Activated naive CD4-positive, alpha-beta T cell treated with anti-CD3 and anti-CD28 coated beads, Interleukin-2, amount 10 ng/mL, durations not matched to agents 5 hours and 36 hours (primary cell): ENCODE results near the gene STX5. TPM values are rescaled to one million over a fixed set of nuclear protein-coding genes. Genes with fewer than 3 reads are reported as not detected.

Experiments used
- microRNA-seq: library from miRNA; unstranded; fragments of <30 nt; microRNA quantifications from one replicate; pipeline ENCODE4 v1.2.0, GENCODE V29; 2022; ENCODE audit warnings: borderline microRNAs expressed, borderline replicate concordance
- total RNA-seq, 2 experiments: library from RNA; stranded (reverse); gene quantifications; one replicate each; pipeline ENCODE4 v1.2.3, GENCODE V29; 2021

STX5 gene
- 10 to 100 TPM; 43.5 to 43.8 TPM for total RNA-seq

GRCh38 chr11:62831520-62832335 is at the start of gene STX5:
TSS of gene STX5 (minus strand) at chr11:62832051. CDS start at chr11:62831243, 808 bp downstream.

GRCh38 chr11:62880803-62881578 is 49.1 kb upstream of the STX5 start, which contains the start of gene SLC3A2:
TSS of gene SLC3A2 (plus strand) at chr11:62880896. CDS start at chr11:62881024, 128 bp downstream.

DNA sequence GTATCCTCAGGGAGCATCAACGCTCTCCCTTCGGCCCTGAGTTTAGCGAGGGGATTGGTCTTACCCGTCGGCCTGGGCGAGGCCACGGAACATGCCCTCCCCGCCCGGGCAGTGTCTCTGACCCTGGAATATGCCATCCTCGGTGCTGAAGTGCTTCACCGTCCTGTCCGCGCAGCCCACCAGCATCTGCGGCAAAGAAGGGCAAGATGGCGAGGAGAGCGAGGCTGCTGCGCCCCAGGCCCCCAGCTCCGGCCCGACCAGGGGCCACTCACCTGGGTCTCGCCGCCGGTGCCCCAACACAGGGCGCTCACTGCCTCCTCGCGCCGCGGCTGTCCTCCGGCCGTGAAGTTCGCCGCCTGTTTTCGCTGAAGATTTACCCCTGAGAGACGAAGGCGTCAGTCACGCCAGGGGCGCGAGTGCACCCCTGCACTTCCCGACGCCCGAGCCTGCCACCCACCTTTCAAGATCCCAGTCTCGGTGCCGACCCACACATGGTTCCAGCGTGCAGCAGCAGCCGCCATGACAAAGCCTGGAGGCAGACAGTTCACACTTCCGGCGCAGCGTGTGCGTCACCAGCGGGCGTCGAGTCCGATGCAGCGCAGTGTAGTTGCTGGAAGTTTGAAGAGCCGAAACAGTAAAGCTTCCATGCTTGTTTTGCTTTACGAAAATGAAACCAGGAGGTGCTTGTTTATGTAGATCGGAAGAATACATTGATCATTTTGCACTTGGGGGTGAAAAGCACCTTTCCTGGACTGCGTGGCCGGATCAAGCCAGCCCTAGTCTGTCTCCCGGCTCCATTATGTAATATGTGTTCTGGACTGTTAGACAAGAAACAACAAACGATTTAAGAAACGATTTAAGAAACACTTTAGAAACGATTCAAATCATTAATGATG is 7.4 kb upstream of the STX5 start, which contains the start of gene WDR74:
Gene WDR74, minus strand, starts transcription at position 541 of the 896 bp plus-strand sequence. Its CDS starts 20 bp downstream, at position 521.

DNA sequence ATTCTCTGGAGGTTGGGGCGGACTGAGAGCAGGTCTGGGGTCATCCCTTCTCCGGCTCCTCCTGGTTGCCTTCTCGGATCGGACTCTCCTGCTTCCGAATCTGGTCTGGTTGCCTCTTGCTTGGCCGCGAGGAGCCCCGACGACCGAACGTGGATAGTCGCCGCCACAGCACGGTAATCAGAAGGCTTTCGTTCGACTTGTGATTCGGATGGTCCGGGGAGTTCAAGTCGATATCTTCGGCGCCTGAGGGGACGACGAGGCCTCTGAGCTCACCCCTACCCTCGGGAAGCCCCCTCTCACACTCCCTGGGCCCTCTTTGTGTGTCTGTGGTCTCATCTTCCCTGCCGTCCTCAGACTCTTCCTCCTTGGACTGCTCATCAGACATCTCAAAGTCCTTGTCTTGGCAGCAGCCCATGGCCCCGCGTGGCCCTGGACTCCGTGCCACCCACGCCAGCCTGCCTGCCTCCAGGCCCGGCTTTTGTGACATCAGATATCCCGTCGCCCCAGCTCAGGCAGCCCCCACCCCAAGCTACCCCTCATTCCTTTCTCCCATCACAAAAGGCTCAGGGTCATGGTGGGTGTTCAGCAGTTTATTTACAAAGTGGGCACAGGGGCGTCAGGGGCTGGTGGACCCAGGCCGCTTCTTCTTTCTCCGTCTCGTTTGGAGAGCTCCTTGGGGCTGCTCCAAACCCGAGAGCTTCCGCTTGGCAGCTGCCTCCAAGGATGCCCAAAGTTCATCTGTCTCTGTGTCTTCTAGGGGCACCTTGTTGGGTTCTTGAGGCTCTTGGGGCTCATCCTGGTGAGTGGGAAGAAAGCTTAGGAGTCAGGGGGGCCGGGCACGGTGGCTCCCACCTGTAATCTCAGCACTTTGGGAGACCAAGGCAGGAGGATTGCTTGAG is 734 bp upstream of the STX5 start, which contains the start of gene TEX54:
Gene TEX54, minus strand, starts transcription at position 506 of the 899 bp plus-strand sequence.

DNA sequence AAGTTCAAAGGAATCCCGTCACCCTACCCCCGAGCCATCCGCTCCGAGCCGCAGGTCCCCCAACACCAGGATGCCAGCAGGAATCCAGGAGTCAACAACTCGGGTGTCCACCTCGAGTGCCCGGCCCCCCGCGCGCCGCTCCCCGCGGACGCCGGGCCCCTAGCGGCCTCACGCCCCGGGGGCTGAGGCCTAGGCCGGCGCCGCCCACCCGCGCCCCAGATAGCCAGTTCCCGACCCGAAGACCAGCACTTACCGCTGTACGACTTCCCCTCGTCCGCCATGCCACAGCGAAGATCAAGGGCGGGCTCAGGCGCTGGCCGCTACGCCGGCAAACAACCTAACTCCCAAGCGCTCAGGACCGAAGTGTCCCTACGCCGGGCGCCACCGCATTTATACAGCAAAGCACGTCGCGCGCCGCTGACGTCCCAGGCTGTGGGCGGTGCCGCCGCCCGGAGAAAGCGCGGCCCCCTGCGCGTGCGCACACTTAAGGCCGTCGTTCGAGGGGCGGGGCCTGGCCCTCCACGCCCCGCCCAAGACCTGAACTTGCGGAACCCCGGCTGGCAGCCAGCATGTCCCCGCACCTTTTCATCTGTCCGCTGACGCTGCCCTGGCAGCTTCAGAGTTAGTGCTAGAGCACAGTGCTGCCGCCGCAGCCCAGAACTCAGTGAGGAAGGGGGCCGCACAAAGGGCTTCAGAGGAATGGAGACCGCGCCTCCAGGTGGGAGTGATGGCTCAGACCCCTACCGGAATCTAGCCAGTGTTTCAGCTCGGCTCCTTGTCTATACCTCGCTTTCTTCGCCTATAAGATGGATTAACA is 26.6 kb downstream of the STX5 start, which contains the start of gene NXF1:
Gene NXF1, minus strand, starts transcription at position 365 of the 817 bp plus-strand sequence. Its CDS starts 84 bp downstream, at position 281.

GRCh38 chr11:62791501-62792201 is 40.2 kb downstream of the STX5 start, which contains the start of gene TMEM223:
TSS of gene TMEM223 (minus strand) at chr11:62792006. CDS start at chr11:62791994, 12 bp downstream.

GRCh38 chr11:62787005-62787759 is 44.7 kb downstream of the STX5 start, which contains the start of gene TMEM179B:
TSS of gene TMEM179B (plus strand) at chr11:62787402. CDS start at chr11:62787432, 30 bp downstream.

DNA sequence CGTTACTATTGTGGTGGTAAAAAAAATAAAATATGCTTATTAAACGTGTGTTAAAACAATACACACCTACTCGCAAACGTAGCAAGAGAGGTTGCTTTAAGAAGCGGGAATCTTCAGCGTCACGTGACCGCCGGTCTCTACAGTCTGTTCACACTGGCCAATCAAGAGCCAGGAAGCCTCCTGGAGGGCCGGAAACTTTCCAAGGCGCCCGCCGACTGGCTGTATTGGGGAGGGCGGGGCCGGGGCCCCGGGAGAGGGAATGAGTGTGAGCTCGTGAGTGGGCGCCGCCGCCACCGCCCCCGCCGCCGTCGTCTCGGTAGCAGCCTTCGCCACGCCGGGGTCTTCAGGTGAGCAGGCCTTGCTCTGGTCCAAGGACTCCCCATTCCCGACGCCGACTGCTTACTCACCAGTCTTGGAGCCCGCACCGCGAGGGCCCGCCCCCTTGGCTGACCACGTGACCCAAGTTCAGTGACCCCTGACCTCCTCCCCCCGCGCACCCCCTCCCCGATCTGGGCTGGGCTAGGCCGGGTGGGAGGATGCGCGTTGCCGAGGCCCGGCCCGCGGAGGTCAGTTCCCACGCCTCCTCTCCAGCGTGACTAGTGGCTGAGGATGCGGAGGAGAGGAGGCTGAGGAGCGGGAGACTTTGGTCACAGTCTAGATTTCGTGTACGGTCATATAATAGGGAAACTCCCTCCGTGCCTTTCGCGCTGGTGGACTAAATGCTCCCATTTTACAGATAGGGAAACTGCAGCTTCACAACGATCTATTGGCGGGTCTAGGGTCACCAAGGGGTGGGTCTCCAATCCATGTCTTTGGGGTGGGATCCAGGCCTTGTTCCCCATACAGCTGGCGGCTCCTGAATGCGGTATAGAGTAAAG is 60.5 kb downstream of the STX5 start, which contains the start of gene TAF6L:
Gene TAF6L, plus strand, starts transcription at position 253 of the 878 bp plus-strand sequence. CDS start 4,388 bp downstream, outside the sequence.

Small RNA genes within 50 kb of the gene (microRNA-seq; reads per million reads assigned to microRNA genes)
- gene MIR6514 (not detected), gene MIR6748 (not detected)

Other genes starting within 250 kb of the STX5 start
- gene TUT1, start 240.5 kb downstream of the STX5 start, total RNA-seq, result 10 to 100 TPM; 26.2 to 28.2 TPM
- 100 to 1,000 TPM; 208 to 223 TPM for gene MTA2, start 230.2 kb downstream of the STX5 start, total RNA-seq
- 100 to 1,000 TPM; 133 to 139 TPM for gene EML3, start 219.3 kb downstream of the STX5 start, total RNA-seq
- 1 to 10 TPM; 1.1 to 1.7 TPM for gene ROM1, start 218.8 kb downstream of the STX5 start, total RNA-seq
- gene B3GAT3, start 210.1 kb downstream of the STX5 start, total RNA-seq, result 10 to 100 TPM; 70.9 to 73.2 TPM
- gene GANAB, start 185.4 kb downstream of the STX5 start, total RNA-seq, result 100 to 1,000 TPM; 297 to 300 TPM
- 10 to 100 TPM; 31.4 to 32.4 TPM for gene INTS5, start 178.7 kb downstream of the STX5 start, total RNA-seq
- 10 to 100 TPM; 83.3 to 83.8 TPM for gene C11orf98, start 166.8 kb downstream of the STX5 start, total RNA-seq
- 10 to 100 TPM; 12.8 to 14.2 TPM for gene CSKMT, start 166.7 kb downstream of the STX5 start, total RNA-seq
- gene UQCC3, start 160.4 kb downstream of the STX5 start, total RNA-seq, result 1 to 10 TPM; 6.2 to 8.1 TPM
- 10 to 100 TPM; 26.5 to 28.9 TPM for gene LBHD1, start 159.8 kb downstream of the STX5 start, total RNA-seq
- 100 to 1,000 TPM; 157 to 162 TPM for gene UBXN1, start 153.0 kb downstream of the STX5 start, total RNA-seq
- gene LRRN4CL, start 142.5 kb downstream of the STX5 start, total RNA-seq, result under 1 TPM; 0.14 to 0.35 TPM
- gene BSCL2, start 124.6 kb downstream of the STX5 start, total RNA-seq, result 10 to 100 TPM; 26.6 to 33.7 TPM
- not detected for gene GNG3, start 124.4 kb downstream of the STX5 start, total RNA-seq
- gene HNRNPUL2, start 104.6 kb downstream of the STX5 start, total RNA-seq, result 10 to 100 TPM; 60.2 to 63.0 TPM
- 10 to 100 TPM; 42.4 to 43.6 TPM for gene TTC9C, start 103.6 kb downstream of the STX5 start, total RNA-seq
- 10 to 100 TPM; 14.8 to 17.8 TPM for gene ZBTB3, start 77.9 kb downstream of the STX5 start, total RNA-seq
- gene POLR2G, start 70.5 kb downstream of the STX5 start, total RNA-seq, result 10 to 100 TPM; 84.5 to 93.5 TPM
- 10 to 100 TPM; 21.3 to 22.1 TPM for gene TAF6L, start 60.7 kb downstream of the STX5 start, total RNA-seq
- gene TMEM179B, start 44.6 kb downstream of the STX5 start, total RNA-seq, result 10 to 100 TPM; 45.4 to 45.5 TPM
- gene TMEM223, start 40.0 kb downstream of the STX5 start, total RNA-seq, result 10 to 100 TPM; 19.1 to 21.5 TPM
- 100 to 1,000 TPM; 101 to 104 TPM for gene NXF1, start 26.6 kb downstream of the STX5 start, total RNA-seq
- not detected for gene TEX54, start 790 bp upstream of the STX5 start, total RNA-seq
- gene WDR74, start 7.5 kb upstream of the STX5 start, total RNA-seq, result 10 to 100 TPM; 64.7 to 71.4 TPM
- gene SLC3A2, start 48.8 kb upstream of the STX5 start, total RNA-seq, result 100 to 1,000 TPM; 150 to 157 TPM
- not detected for gene CHRM1, start 89.3 kb upstream of the STX5 start, total RNA-seq
- not detected for gene SLC22A6, start 152.9 kb upstream of the STX5 start, total RNA-seq
- not detected for gene SLC22A8, start 183.8 kb upstream of the STX5 start, total RNA-seq